GM19351 (cell line): ENCODE data around the gene VMO1.
A peak's percentile ranks its signal among the peaks of the same experiment; 100 is the strongest.
"Not testable (repeated sequence)": the region's sequence is repeated elsewhere in the genome, so short reads cannot be mapped to it uniquely, and the experiment has no call there.

Source experiments
- ATAC-seq: cut with Tn5 transposase; IDR thresholded peaks from one replicate; pipeline ENCODE4 v1.9.1; 2021; ENCODE audit warnings: mild to moderate bottlenecking, moderate library complexity; ENCODE audit not compliant: unreplicated experiment

VMO1 gene

DNA sequence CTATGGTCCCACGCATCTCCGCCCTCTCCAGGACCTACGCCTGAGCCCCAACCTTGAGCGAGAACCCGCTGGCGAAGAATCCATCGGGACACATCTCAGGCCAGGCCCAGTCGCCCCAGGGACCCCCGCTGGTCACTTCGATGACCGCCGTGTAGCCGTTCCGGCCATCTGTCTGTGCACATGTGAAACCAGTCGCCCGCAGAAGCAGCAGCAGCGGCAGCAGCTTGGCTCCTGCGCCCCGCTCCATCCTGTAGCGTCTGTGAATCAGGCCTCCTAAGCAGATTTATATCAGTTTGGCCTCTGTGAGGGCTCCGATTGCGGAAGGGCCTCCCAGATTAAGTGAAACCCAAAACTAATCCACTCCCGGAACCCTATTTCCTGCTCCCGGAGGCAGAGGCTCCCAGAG lies at the start of gene VMO1:
TSS of gene VMO1 (minus strand) at position 259 of the 406 bp plus-strand sequence. CDS start at position 247, 12 bp downstream.
- ATAC-seq = no peak

DNA sequence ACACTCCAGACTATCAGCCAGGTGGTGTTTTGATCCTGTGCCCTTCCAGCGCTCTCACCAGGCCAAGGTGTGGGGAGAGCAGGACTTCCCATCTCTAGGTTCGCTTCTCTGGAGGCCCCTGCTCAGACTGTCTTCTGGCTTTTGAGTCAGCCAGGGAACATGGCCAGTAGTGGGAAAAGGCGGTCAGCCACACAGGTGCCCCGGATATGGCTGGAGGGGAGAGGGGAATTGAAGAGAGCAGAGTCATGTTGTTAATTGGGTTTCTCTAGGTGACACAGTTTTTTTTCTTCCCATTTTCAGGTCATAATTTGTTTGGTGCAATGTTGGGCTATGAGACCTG lies 48.5 kb upstream of the VMO1 start:
- no peak for ATAC-seq

DNA sequence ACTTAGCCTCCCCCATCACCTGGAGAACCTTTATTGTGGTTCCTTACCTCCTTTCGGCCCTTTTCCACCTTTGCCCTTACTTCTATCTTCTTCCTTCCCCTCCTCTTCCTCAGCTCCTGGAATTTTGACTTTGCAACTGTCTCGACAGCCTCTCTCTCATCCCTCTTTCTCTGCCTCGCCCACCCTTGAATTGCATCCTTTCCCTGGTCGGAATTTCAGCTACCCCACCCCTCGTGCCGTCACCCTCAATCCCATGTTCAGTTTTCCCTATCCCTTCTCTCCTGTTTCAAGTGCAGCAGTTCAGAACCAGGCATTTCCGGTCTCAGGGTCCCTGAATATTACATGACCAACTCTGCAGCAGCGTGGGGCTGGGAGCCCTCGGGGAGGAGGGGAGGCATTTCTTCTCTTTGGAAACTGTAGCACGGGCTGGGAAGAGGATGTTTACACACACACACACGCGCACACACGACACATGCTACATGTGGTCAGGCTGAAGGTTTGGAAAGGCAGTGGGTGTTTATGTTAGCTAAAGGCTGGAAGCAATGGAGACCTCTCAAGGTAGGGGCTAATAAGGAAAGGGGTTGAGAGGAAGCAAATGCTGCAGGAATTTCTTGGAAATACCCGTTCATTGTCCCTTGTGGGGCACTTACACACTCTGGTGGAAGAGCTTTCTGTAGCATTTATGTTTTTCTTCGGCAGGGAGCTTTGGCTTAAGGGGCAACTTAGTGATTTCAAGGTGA lies 47.9 kb upstream of the VMO1 start:
- no peak for ATAC-seq

GRCh38 chr17:4833178-4833940 lies 47.2 kb upstream of the VMO1 start, which contains the start of gene MINK1:
Gene MINK1, plus strand, starts transcription at chr17:4833340. Its CDS starts 244 bp downstream, at chr17:4833584.
- peak; percentile 83 for ATAC-seq

- ATAC-seq = not testable (repeated sequence)
Measured at GRCh38 chr17:4832829-4833177, 46.6 kb upstream of the VMO1 start.

DNA sequence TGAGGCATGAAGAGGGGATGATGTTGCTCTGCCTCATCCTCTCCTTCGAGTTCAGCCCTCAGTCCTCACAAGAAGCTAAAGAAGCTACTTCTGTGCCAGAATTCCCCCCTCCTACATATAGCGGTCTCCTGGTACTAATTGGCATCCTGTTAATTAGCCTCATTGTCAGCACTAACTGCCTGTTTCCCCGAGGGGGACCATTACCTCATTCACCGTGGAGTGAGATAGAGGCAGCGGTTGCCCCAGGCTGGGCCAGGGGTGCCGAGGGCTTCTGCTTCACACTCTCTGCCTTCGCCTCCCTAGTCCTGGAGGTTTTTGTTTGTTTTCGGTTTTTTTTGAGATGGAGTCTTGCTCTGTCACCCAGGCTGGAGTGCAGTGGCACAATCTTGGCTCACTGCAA lies 41.2 kb upstream of the VMO1 start:
- ATAC-seq = no peak

- ATAC-seq = no peak
Measured at GRCh38 chr17:4823373-4824089, 37.4 kb upstream of the VMO1 start.

- ATAC-seq = no peak
Measured at GRCh38 chr17:4822835-4823234, 36.7 kb upstream of the VMO1 start.

GRCh38 chr17:4818276-4818675 lies 32.1 kb upstream of the VMO1 start:
- ATAC-seq = no peak

- no peak for ATAC-seq
Measured at GRCh38 chr17:4816826-4817225, 30.7 kb upstream of the VMO1 start.

DNA sequence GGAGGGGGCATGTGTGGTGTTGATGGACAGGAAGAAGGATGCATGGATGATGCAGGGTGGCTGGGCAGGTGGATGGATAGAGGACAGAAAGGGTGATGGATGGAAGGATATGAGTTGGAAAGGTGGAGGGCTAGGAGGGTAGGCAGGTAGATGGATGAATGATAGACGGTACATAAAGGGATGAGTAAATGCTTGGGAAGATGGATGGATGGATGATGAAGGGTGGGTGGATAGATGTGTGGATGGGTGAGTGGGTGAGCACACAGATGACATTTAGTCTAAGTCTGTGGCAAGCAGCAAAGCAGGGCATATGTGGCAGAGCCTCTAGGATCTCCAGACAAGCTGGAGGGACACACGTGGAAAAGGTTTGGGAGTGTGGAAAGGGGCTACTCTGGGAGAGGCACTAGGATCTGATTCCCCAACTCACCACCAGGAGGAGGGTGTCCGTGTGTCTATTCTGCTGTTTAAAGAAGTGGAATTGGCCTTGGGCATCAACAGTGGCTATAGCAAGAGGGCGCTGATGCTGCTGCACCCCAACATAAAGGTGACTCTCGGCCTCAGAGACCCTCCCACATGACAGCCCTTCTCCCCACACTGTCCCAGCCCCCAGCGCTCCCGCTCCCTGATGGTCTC lies 29.0 kb upstream of the VMO1 start:
- no peak for ATAC-seq

GRCh38 chr17:4812690-4813089 lies 26.5 kb upstream of the VMO1 start:
- no peak for ATAC-seq

- no peak for ATAC-seq
Measured at GRCh38 chr17:4811471-4811870, 25.3 kb upstream of the VMO1 start.

- no peak for ATAC-seq
Measured at GRCh38 chr17:4810696-4811290, 24.6 kb upstream of the VMO1 start.

DNA sequence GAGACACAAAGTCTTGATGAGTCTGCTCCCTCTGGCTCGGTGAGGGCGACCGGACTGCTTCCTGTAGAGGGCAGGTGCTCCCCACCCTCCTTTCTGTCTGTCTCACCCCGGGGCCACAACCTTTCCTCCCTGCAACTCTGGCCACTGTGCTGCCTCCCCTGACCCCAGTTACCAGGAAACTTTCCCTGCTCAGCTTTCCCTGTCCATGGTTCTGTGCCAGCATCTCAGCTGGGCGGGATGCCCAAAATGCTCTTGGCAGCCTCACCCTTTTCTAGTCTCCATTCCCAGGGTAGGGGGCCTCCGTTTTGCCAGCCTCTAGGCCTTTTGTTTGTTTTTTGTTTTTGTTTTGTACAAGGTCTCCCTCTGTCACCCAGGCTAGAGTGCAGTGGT lies 22.2 kb upstream of the VMO1 start:
- ATAC-seq = no peak

DNA sequence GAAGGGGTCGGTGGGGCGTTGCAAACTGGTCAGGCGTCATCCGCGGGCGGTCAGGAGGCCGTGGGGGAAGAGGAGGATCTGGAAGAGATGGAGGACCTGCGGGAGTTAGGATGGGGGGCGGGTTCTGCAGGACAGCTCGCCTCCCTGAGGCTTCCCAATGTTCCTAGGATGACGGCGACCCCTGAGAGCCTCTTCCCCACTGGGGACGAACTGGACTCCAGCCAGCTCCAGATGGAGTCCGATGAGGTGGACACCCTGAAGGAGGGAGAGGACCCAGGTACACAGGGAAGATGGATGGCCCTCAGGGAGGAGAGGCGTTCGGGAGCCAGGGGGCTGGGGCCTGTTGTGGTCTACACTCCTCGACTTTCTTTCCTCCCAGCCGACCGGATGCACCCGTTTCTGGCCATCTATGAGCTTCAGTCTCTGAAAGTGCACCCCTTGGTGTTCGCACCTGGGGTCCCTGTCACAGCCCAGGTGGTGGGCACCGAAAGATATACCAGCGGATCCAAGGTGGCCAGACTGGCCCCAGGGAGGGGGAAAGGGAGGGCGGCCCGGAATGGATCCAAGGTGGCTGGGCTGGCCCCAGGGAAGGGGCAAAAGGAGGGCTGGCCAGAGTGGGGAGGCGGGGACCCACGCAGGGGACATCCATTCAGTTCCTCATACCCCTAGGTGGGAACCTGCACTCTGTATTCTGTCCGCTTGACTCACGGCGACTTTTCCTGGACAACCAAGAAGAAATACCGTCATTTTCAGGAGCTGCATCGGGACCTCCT lies 21.6 kb upstream of the VMO1 start:
- no peak for ATAC-seq

GRCh38 chr17:4806777-4807604 lies 20.8 kb upstream of the VMO1 start, which contains the start of gene PLD2:
Gene PLD2, plus strand, starts transcription at chr17:4807152. Its CDS starts 621 bp downstream, at chr17:4807773.
- peak; percentile 95 for ATAC-seq

DNA sequence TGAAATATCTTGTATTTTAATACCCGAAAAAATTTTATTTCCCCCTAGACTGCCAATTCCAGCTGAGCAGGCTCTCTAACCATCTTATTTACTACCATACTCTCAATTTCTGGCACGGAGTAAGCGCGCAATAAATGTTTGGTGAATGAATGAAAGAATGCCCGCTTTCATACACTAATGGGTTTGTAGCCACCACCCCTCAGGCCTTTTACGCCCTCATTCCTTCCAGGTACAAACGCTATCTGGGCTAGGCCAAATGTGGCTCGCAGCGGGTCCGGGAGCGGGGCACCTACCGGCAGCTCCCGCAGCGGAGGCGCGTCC lies 20.3 kb upstream of the VMO1 start:
- no peak for ATAC-seq

DNA sequence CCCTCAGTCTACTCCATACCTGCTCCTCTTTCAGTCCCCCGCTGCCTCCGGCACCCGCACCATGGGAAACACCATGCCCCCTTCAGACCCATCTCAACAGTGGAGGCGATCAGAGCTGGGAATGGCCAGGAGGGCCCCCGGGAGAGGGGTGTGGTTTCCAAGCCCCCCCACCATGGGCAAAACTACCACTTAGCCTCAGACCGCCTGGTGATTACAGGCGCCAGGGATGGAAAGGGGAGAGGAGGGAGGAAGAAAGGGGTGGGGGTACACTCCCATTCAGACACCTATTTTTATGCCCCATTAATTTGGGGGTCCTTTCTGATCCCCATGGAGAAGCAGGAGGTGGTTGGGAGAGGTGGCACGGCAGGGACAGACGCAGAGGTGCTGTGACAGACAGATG lies 16.1 kb upstream of the VMO1 start, which contains the start of gene C17orf114:
TSS of gene C17orf114 (minus strand) at position 101 of the 400 bp plus-strand sequence.
- ATAC-seq = no peak
